GM19043 (cell line): ENCODE data around the gene GRID2.
"Not testable (repeated sequence)": the region's sequence is repeated elsewhere in the genome, so short reads cannot be mapped to it uniquely, and the experiment has no call there.

ENCODE experiments used
- ATAC-seq: cut with Tn5 transposase; IDR thresholded peaks from one replicate; pipeline ENCODE4 v1.9.1; 2021; ENCODE audit warnings: low read depth; ENCODE audit not compliant: unreplicated experiment

GRID2 gene

GRCh38 chr4:92433272-92433758 lies 129.5 kb downstream of the GRID2 start:
- ATAC-seq: no peak

DNA sequence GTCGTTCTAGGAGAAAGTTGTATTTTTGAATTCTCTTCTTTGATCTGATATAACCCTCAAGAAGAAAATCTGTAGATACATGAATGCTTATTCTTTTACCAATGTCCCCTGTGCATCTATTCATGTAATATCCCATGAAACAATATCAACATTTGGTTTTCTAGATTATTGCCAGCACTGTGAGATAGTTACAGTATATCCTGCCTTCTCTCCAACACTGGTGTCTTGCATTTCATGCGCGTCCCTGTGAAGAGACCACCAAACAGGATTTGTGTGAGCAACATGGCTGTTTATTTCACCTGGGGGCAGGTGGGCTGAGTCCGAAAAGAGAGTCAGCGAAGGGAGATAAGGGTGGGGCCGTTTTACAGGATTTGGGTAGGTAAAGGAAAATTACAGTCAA lies 135.0 kb downstream of the GRID2 start:
- ATAC-seq: not testable (repeated sequence)

DNA sequence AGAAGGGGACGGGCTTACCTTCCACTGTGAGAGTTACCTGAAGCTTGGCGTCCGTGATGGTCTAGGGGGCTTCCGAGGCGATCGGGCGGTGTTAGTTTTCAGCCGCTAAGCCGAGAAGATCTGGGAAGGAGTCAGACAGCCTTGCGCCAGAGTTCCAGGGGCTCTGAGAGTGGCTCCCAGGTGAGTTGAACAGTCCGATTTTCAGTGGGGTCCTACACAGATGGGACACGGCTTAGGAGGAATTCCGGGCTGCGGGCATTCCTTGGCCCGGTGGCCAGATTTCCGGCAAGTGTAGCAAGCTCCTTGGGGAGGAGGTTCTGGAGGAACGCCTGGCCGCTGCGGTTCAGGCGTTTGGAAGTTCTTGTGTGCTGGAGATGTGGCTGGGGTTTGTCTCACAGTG lies 138.4 kb downstream of the GRID2 start:
- not testable (repeated sequence) for ATAC-seq

- not testable (repeated sequence) for ATAC-seq
Observed at GRCh38 chr4:92444143-92444843, 140.5 kb downstream of the GRID2 start.

GRCh38 chr4:92445127-92445526 lies 141.4 kb downstream of the GRID2 start:
- no peak for ATAC-seq

GRCh38 chr4:92447255-92447905 lies 143.6 kb downstream of the GRID2 start:
- no peak for ATAC-seq

GRCh38 chr4:92448176-92448575 lies 144.4 kb downstream of the GRID2 start:
- not testable (repeated sequence) for ATAC-seq

DNA sequence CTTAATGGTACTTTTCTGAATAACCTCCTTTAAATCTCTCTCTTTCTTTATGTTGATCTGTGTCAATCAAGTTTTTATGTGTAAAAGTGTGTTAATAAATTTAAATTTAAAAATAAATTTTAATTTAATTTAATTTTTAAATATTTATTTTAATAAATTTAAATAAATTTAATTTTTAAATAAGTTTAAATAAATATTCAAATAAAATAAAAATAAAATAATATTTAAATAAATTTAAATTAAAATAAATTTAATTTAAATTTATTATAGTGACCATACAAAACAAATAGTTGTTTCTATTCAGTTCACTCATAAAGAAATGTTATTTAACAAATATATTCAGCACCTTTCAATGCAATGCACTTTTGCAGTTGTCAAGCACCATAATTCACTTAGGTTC lies 146.9 kb downstream of the GRID2 start:
- no peak for ATAC-seq

DNA sequence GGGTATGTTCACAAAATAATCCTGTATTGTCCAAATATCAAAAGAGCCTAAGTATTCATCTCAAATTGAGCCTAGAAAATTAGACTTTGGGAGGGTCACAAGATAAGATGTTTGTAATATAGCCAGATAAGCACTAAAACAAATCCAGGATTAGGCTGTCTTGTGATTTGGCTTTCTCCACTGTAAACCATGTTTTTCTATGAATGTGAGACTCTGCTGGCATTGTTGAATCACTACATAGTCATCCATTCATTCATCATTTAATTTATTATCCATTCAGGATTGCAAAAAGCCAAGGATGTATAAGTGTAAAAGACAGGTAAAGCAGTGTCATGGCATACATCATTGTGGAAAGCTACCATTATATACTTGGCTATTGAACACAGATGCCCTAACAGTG lies 148.0 kb downstream of the GRID2 start:
- ATAC-seq: no peak

DNA sequence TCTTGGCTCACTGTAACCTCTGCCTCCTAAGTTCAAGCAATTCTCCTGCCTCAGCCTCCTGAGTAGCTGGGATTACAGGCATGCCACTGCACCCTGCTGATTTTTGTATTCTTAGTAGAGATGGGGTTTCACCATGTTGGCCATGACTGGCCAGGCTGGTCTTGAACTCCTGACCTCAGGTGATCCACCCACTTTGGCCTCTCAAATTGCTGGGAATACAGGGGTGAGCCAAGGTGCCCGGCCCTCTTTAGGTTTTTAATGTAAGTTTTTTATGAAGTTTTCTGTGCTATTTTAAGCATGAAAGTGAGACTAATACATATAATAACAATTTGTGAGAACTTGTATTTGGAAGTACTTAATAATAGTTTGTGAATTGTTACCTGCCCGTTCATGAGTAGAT lies 148.6 kb downstream of the GRID2 start:
- not testable (repeated sequence) for ATAC-seq

DNA sequence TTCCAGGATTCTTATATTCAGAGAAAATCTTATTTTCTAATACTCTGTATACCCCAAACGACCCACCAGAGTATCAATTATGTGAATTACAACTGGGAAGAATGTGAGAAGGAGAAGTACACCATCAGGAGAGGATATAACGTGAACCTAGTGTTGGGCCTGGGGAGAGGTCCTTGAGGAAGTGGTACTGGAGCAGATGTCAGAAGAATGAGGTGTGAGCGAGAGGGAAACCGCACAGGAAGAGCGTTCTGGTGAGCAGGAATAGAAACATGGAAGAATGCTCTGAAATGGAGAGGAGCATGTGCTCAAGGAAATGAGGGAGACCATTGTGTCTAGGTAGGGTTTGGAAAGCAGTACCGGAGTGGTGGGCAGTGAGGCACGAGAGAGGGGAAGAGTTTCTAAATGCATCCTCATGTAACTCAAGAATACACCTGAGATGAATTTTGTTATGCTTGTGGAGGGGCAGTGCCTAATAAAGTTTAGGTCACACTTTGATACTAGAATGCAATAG lies 151.6 kb downstream of the GRID2 start:
- ATAC-seq: no peak

GRCh38 chr4:92455951-92456350 lies 152.2 kb downstream of the GRID2 start:
- ATAC-seq: no peak

GRCh38 chr4:92461732-92462131 lies 158.0 kb downstream of the GRID2 start:
- no peak for ATAC-seq

DNA sequence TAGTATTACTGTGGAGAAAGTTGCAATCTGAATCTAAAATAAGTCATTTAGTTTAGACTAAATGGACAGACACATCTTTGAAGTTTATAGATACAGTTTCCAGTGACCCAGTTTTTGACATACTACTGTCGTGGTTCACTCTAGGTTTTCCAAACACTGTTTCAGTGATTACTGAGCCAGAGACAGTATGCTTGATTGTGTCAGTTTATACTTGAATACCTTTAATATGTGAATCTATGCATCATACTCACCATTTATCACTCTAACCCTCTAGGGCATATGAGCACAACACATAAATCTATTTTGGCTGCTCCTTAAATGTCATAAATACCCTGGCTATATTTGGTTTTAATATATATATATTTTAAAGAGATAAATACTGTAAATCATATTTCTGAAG lies 173.5 kb downstream of the GRID2 start:
- ATAC-seq: no peak

- ATAC-seq: no peak
Observed at GRCh38 chr4:92483341-92483740, 179.6 kb downstream of the GRID2 start.

- ATAC-seq: no peak
Observed at GRCh38 chr4:92488496-92488895, 184.7 kb downstream of the GRID2 start.

GRCh38 chr4:92497141-92497540 lies 193.4 kb downstream of the GRID2 start:
- no peak for ATAC-seq

GRCh38 chr4:92501456-92501855 lies 197.7 kb downstream of the GRID2 start:
- ATAC-seq: no peak

- no peak for ATAC-seq
Observed at GRCh38 chr4:92506933-92507332, 203.2 kb downstream of the GRID2 start.

- ATAC-seq: no peak
Observed at GRCh38 chr4:92514627-92515026, 210.9 kb downstream of the GRID2 start.

DNA sequence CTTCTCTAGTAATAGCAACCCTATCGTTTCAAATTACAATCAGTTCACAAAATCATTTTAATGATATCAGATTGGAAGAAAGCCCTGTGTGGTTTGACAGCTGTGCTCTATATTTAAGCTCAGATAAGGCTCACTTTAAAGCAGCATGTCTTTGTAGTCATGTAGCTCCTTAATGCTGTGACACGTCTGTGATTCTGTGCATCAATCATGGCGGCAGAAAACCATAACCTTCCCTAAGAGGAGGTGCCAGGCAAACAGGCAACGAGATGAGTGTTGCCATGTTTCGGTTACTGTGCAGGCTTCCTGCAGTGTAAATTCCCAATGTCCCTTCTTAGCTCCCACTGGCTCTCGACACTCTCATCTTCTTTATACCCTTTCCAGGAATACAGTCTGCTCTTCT lies 212.7 kb downstream of the GRID2 start:
- no peak for ATAC-seq

DNA sequence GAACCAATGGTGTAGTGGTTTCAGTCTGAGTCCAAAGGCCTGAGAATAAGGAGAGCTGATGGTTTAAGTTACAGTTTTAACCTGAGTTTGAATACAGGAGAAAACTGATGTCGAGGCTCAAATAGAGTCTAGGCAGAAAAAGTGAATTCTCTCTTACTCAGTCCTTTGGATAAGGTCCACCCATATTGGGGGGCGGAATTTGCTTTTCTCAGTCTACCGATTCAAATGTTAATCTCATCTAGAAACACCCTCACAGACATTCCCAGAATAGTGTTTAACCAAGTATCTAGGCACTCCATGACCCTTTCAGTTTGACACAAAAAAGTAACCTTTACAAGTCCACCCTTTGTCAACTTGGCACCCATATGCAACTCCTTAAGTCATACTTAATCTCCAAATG lies 216.0 kb downstream of the GRID2 start:
- no peak for ATAC-seq
